Uterus (tissue), 4 donors: ENCODE results near the gene RHOT1. TPM values are rescaled to one million over a fixed set of nuclear protein-coding genes. Genes with fewer than 3 reads are reported as not detected.
"Not testable (repeated sequence)": the region's sequence is repeated elsewhere in the genome, so short reads cannot be mapped to it uniquely, and the experiment has no call there.

Source experiments
- DNase-seq, 2 donors: peaks; one replicate each; pipeline ENCODE4 v3.0.0-alpha.2; 2019 to 2020
- H3K27ac ChIP-seq, 2 donors: fragments of 200-600 bp; sonication (generic); 1 replicate in 1 of 2; 2 replicates in 1 of 2; pipeline ENCODE4 v1.5.1; 2016 to 2018
- H3K27me3 ChIP-seq, 2 donors: fragments of 200-600 bp; sonication (generic); one replicate each; pipeline ENCODE4 v1.5.1; 2018 to 2019; ENCODE audit warnings: control low read depth in 1 of 2
- H3K36me3 ChIP-seq, 2 donors: fragments of 200-600 bp; sonication (generic); one replicate each; pipeline ENCODE4 v1.5.1; 2019; ENCODE audit warnings: control low read depth in 1 of 2
- H3K4me1 ChIP-seq, 2 donors: fragments of 200-600 bp; sonication (generic); one replicate each; pipeline ENCODE4 v1.5.1; 2018 to 2019; ENCODE audit warnings: control low read depth in 1 of 2
- H3K4me3 ChIP-seq, 2 donors: fragments of 200-600 bp; sonication (generic); 1 replicate in 1 of 2; 2 replicates in 1 of 2; pipeline ENCODE4 v1.5.1; 2018 to 2019; ENCODE audit warnings: mild to moderate bottlenecking in 1 of 2
- H3K9me3 ChIP-seq, 2 donors: fragments of 200-600 bp; sonication (generic); one replicate each; pipeline ENCODE4 v1.5.1; 2019; ENCODE audit warnings: control low read depth in 1 of 2
- POLR2A ChIP-seq, 2 donors: fragments of 450-650 bp; IDR thresholded peaks; one replicate each; pipeline ENCODE4 v1.6.1; 2016; ENCODE audit warnings: antibody characterized with exemption in 2 of 2, mild to moderate bottlenecking in 1 of 2, moderate library complexity in 1 of 2
- intact Hi-C: fragments of 100-400 bp; cut with DNase I; formaldehyde crosslinking; loops from one replicate; pipeline ENCODE4 v1.15.1; 2023; ENCODE audit warnings: low total_unique reads
- total RNA-seq, 4 donors: library from RNA; depleted of rRNA in 3 of 4; stranded (reverse); fragments of >200 nt in 3 of 4; gene quantifications; one replicate each; pipeline versions ENCODE4 v1.1.0 to v1.2.4, GENCODE V29; 2014 to 2023
- TF ChIP-seq, protein P1 (sequence below), 4 experiments: fragments of 200-600 bp in 2 of 4; fragments of 450-650 bp in 2 of 4; sonication (generic) in 2 of 4; IDR thresholded peaks; one replicate each; pipeline ENCODE4 v1.5.1; 2016 to 2019; ENCODE audit warnings: antibody characterized with exemption in 4 of 4, mild to moderate bottlenecking in 2 of 4, moderate library complexity in 1 of 4
- donor health status: DM: yes; HTN: yes; CAD: no.

RHOT1 gene
- total RNA-seq, 4 donors from 2014 or later, result 15.6 to 86.2 (median 53.8) TPM

DNA sequence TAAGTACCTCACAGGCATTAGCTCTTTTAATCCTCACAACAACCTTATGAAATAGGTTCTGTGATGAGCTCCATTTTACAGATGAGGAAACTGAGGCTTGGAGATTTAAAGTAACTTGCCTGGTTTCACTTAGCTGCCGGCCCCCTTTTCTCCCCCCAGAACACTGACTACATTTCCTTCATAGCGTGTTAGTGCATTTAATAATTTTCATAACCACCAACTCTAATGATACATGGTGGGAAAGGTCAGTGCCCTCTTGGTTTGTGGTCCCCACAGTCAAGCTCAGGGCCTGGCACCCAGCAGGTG is 16.5 kb upstream of the RHOT1 start:
- Histone ChIP-seq H3K4me1 (peaks cover 0 to 5% of the 10 kb centered on the region in 2 donors), H3K4me3 (no peak overlapping the region), H3K36me3 (no peaks in the 10 kb centered on the region), H3K27ac (no peak overlapping the region), H3K9me3 (no peaks in the 10 kb centered on the region), H3K27me3 (no peaks in the 10 kb centered on the region)
- intact Hi-C loops, result no loop called here
- no peak for DNase-seq
- TF ChIP-seq, protein P1, sequence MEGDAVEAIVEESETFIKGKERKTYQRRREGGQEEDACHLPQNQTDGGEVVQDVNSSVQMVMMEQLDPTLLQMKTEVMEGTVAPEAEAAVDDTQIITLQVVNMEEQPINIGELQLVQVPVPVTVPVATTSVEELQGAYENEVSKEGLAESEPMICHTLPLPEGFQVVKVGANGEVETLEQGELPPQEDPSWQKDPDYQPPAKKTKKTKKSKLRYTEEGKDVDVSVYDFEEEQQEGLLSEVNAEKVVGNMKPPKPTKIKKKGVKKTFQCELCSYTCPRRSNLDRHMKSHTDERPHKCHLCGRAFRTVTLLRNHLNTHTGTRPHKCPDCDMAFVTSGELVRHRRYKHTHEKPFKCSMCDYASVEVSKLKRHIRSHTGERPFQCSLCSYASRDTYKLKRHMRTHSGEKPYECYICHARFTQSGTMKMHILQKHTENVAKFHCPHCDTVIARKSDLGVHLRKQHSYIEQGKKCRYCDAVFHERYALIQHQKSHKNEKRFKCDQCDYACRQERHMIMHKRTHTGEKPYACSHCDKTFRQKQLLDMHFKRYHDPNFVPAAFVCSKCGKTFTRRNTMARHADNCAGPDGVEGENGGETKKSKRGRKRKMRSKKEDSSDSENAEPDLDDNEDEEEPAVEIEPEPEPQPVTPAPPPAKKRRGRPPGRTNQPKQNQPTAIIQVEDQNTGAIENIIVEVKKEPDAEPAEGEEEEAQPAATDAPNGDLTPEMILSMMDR (IDR thresholded peaks at IDR 0.05), result no peak
- no peak for TF ChIP-seq POLR2A (IDR thresholded peaks at IDR 0.05)

GRCh38 chr17:32126325-32126724 is 16.0 kb upstream of the RHOT1 start:
- no peak for DNase-seq
- Histone ChIP-seq H3K27ac (peak overlapping the region; percentile 82 to 90), H3K4me3 (no peak overlapping the region), H3K9me3 (no peaks in the 10 kb centered on the region), H3K4me1 (peaks cover 0 to 5% of the 10 kb centered on the region in 2 donors), H3K27me3 (no peaks in the 10 kb centered on the region), H3K36me3 (no peaks in the 10 kb centered on the region)
- intact Hi-C loops, result no loop called here
- TF ChIP-seq, protein P1 (IDR thresholded peaks at IDR 0.05), result no peak
- TF ChIP-seq POLR2A (IDR thresholded peaks at IDR 0.05), result no peak

- no peaks in the 10 kb centered on the region for H3K9me3 ChIP-seq
- peaks cover 0 to 5% of the 10 kb centered on the region in 2 donors for H3K4me1 ChIP-seq
- no peak for DNase-seq
- no peak for TF ChIP-seq POLR2A (IDR thresholded peaks at IDR 0.05)
- TF ChIP-seq, protein P1 (IDR thresholded peaks at IDR 0.05), result no peak
- H3K27me3 ChIP-seq, result no peaks in the 10 kb centered on the region
- H3K4me3 ChIP-seq, result peak overlapping the region; percentile 50 to 58
- H3K27ac ChIP-seq, result peak overlapping the region; percentile 82 to 90
- no peaks in the 10 kb centered on the region for H3K36me3 ChIP-seq
- intact Hi-C loops, result no loop called here
These were observed 15.6 kb upstream of the RHOT1 start for GRCh38 chr17:32126746-32127145.

- Histone ChIP-seq H3K4me3 (peak overlapping the region; percentile 50 to 58), H3K9me3 (no peaks in the 10 kb centered on the region), H3K27ac (peak overlapping the region; percentile 82 to 90), H3K36me3 (no peaks in the 10 kb centered on the region), H3K27me3 (no peaks in the 10 kb centered on the region), H3K4me1 (peaks cover 0 to 5% of the 10 kb centered on the region in 2 donors)
- intact Hi-C loops, result no loop called here
- TF ChIP-seq, protein P1 (IDR thresholded peaks at IDR 0.05), result no peak
- TF ChIP-seq POLR2A (IDR thresholded peaks at IDR 0.05), result peak; percentile 12 to 37
- peak; percentile 76 to 80 for DNase-seq
These were observed 15.0 kb upstream of the RHOT1 start for GRCh38 chr17:32127158-32127897.

GRCh38 chr17:32128470-32128869 is 13.8 kb upstream of the RHOT1 start:
- DNase-seq, intact Hi-C loops, H3K27me3 ChIP-seq, H3K36me3 ChIP-seq, H3K4me1 ChIP-seq, H3K9me3 ChIP-seq: not testable (repeated sequence)
- H3K27ac ChIP-seq, result peak overlapping the region; percentile 82 to 90
- H3K4me3 ChIP-seq, result peak overlapping the region in 1 of 2 donors; percentile 58
